Calu3 (cell line): ENCODE results near the gene NXNL1. TPM values are rescaled to one million over a fixed set of nuclear protein-coding genes. Genes with fewer than 3 reads are reported as not detected.

Experiments used
- BruUV-seq: library from RNA; stranded (reverse); fragments of 400-500 nt; replicated peaks from 2 replicates; lab custom pipeline; 2021; lab: Mats Ljungman, UMichigan
- CTCF ChIA-PET: fragments of 300-600 bp; sonication (Branson Sonifier 250); formaldehyde crosslinking; loops from one replicate; lab custom pipeline; 2022; ENCODE audit warnings: antibody characterized with exemption; lab: Charles Lee
- DNase-seq: peaks from one replicate; pipeline ENCODE4 v3.0.0; 2022
- H3K27ac Mint-ChIP-seq: one replicate; pipeline ENCODE4 v1.8.0; 2022; ENCODE audit warnings: mixed read lengths; ENCODE audit not compliant: unreplicated experiment
- H3K27me3 Mint-ChIP-seq: one replicate; pipeline ENCODE4 v1.8.0; 2022; ENCODE audit warnings: mixed read lengths; ENCODE audit not compliant: unreplicated experiment
- H3K36me3 Mint-ChIP-seq: one replicate; pipeline ENCODE4 v1.8.0; 2022; ENCODE audit warnings: mild to moderate bottlenecking, moderate library complexity, mixed read lengths; ENCODE audit not compliant: insufficient read depth, unreplicated experiment
- H3K4me1 Mint-ChIP-seq: one replicate; pipeline ENCODE4 v1.8.0; 2022; ENCODE audit warnings: mild to moderate bottlenecking, low read depth, mixed read lengths; ENCODE audit not compliant: unreplicated experiment
- H3K4me3 Mint-ChIP-seq: one replicate; pipeline ENCODE4 v1.8.0; 2022; ENCODE audit warnings: mild to moderate bottlenecking, low read depth, moderate library complexity, mixed read lengths; ENCODE audit not compliant: unreplicated experiment
- H3K9me3 Mint-ChIP-seq: one replicate; pipeline ENCODE4 v1.8.0; 2022; ENCODE audit warnings: low read depth, mixed read lengths; ENCODE audit not compliant: unreplicated experiment
- intact Hi-C: fragments of 100-400 bp; cut with micrococcal nuclease; formaldehyde crosslinking; loops from one replicate; pipeline ENCODE4 v1.10.0; 2022; ENCODE audit not compliant: unreplicated experiment
- total RNA-seq: library from RNA; stranded (reverse); gene quantifications from 2 replicates; pipeline ENCODE4 v1.2.3, GENCODE V29; 2022
- TF ChIP-seq, protein P1 (sequence below): fragments of 200-600 bp; IDR thresholded peaks from one replicate; pipeline ENCODE4 v1.8.0; 2022; ENCODE audit warnings: antibody characterized with exemption; ENCODE audit not compliant: unreplicated experiment

Gene NXNL1
- total RNA-seq, 1 experiment from 2014 or later = not detected

DNA sequence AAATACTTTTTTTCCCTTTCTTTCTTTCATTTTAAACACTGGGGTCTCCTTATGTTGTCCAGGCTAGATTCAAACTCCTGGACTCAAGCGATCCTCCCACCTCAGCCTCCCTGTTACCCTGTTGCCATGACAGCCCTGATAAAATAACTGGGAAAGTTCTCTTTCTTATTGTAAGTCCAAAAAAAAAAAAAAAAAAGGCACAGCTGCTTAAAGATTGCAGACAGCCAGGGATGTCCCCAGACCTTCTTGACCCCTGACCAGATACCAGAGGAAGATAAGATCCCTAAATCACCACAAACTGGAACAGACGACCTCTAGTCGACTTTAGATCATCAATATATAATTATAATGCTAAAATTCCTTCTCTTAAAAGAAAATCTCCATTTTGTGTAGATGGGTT is 42.0 kb downstream of the NXNL1 start:
- no peaks in the 10 kb centered on the region for H3K4me1 Mint-ChIP-seq
- H3K36me3 Mint-ChIP-seq = peaks cover 21% of the 10 kb centered on the region
- TF ChIP-seq, protein P1, sequence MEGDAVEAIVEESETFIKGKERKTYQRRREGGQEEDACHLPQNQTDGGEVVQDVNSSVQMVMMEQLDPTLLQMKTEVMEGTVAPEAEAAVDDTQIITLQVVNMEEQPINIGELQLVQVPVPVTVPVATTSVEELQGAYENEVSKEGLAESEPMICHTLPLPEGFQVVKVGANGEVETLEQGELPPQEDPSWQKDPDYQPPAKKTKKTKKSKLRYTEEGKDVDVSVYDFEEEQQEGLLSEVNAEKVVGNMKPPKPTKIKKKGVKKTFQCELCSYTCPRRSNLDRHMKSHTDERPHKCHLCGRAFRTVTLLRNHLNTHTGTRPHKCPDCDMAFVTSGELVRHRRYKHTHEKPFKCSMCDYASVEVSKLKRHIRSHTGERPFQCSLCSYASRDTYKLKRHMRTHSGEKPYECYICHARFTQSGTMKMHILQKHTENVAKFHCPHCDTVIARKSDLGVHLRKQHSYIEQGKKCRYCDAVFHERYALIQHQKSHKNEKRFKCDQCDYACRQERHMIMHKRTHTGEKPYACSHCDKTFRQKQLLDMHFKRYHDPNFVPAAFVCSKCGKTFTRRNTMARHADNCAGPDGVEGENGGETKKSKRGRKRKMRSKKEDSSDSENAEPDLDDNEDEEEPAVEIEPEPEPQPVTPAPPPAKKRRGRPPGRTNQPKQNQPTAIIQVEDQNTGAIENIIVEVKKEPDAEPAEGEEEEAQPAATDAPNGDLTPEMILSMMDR = no peak
- no peaks in the 10 kb centered on the region for H3K27me3 Mint-ChIP-seq
- BruUV-seq = no TSS peak
- no peaks in the 10 kb centered on the region for H3K9me3 Mint-ChIP-seq
- H3K27ac Mint-ChIP-seq = no peak overlapping the region
- H3K4me3 Mint-ChIP-seq = peak overlapping the region; percentile 78
- intact Hi-C loops = no loop called here
- DNase-seq = no peak
- CTCF ChIA-PET = no interaction called here

DNA sequence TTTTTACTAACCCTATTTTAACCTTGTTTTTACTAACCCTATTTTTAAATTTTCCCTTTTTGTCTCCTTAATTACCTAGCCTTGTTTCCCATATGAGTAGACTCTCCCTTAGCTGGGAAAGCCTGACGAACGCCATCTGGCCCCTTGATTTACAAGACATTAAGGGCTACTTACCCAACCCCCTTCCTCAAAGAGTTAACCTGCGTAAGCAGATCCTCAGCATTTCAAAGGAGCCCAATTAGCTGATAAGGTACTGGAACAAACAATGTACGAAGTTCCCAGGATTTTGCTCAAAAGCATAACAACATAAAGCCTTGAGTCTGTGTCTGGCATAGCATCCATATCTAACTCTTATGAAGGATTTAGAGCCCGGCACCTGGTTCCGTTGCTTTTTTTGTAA is 45.6 kb downstream of the NXNL1 start:
- Mint-ChIP-seq H3K4me3 (no peak overlapping the region), H3K4me1 (no peaks in the 10 kb centered on the region), H3K27me3 (peaks cover 21% of the 10 kb centered on the region), H3K27ac (no peak overlapping the region), H3K36me3 (peaks cover 11% of the 10 kb centered on the region), H3K9me3 (no peaks in the 10 kb centered on the region)
- BruUV-seq = no TSS peak
- TF ChIP-seq, protein P1 = no peak
- CTCF ChIA-PET = no interaction called here
- no peak for DNase-seq
- intact Hi-C loops = no loop called here

- H3K4me3 Mint-ChIP-seq = no peak overlapping the region
- TF ChIP-seq, protein P1 = no peak
- H3K36me3 Mint-ChIP-seq = peaks cover 1% of the 10 kb centered on the region
- CTCF ChIA-PET = no interaction called here
- no TSS peak for BruUV-seq
- H3K4me1 Mint-ChIP-seq = no peaks in the 10 kb centered on the region
- DNase-seq = no peak
- H3K9me3 Mint-ChIP-seq = no peaks in the 10 kb centered on the region
- peaks cover 21% of the 10 kb centered on the region for H3K27me3 Mint-ChIP-seq
- intact Hi-C loops = no loop called here
- H3K27ac Mint-ChIP-seq = no peak overlapping the region
Observed at GRCh38 chr19:17414097-17414496, 46.6 kb downstream of the NXNL1 start.

GRCh38 chr19:17411801-17412200 is 48.9 kb downstream of the NXNL1 start:
- no peak overlapping the region for H3K4me3 Mint-ChIP-seq
- no peak overlapping the region for H3K27ac Mint-ChIP-seq
- no peaks in the 10 kb centered on the region for H3K9me3 Mint-ChIP-seq
- CTCF ChIA-PET = no interaction called here
- no peak for DNase-seq
- no TSS peak for BruUV-seq
- intact Hi-C loops = no loop called here
- H3K36me3 Mint-ChIP-seq = no peaks in the 10 kb centered on the region
- peaks cover 21% of the 10 kb centered on the region for H3K27me3 Mint-ChIP-seq
- H3K4me1 Mint-ChIP-seq = no peaks in the 10 kb centered on the region
- TF ChIP-seq, protein P1 = no peak
